ENCODE results near the gene C21orf58.

DNA sequence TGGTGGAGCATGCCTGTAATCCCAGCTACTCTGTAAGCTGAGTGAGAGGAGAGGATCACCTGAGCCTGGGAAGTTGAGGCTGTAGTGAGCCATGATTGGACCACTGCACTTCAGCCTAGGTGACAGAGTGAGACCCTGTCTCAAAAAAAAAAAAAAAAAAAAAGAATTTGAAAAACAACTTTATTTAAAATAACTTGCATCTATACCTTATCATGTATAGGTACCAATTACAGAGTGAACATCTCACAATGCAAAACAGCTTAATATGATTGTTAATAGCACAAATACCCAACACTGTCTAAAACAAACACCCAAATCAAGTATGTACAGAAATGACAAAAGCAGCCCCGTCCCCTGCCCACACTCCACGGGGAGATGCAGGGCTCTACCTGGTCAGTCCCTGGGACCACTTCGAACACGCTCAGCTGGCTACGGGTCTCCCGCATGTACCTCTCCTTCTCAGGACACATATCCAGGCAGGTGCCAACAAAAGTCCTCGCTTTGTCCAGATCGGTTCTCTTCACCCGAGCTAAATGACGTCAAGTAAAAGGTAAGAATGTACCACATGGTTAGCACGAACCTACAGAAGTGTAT lies 48.8 kb downstream of the C21orf58 start:
- TF ChIP-seq CTCF (conservative IDR thresholded peaks at IDR 0.05; ENCODE audit: low read length) (no peak), EZH2phosphoT487 (IDR thresholded peaks at IDR 0.05; ENCODE audit: borderline replicate concordance, low read depth, low read length) (no peak)

Data from OCI-LY7 (cell line).